Embryonic facial prominence (tissue), 1 donor: ENCODE data around the gene PTTG1IP.

Source experiments
- DNase-seq: peaks from one replicate; pipeline ENCODE4 v3.0.0-alpha.2; 2016; ENCODE audit errors: extremely low spot score

The PTTG1IP gene

DNA sequence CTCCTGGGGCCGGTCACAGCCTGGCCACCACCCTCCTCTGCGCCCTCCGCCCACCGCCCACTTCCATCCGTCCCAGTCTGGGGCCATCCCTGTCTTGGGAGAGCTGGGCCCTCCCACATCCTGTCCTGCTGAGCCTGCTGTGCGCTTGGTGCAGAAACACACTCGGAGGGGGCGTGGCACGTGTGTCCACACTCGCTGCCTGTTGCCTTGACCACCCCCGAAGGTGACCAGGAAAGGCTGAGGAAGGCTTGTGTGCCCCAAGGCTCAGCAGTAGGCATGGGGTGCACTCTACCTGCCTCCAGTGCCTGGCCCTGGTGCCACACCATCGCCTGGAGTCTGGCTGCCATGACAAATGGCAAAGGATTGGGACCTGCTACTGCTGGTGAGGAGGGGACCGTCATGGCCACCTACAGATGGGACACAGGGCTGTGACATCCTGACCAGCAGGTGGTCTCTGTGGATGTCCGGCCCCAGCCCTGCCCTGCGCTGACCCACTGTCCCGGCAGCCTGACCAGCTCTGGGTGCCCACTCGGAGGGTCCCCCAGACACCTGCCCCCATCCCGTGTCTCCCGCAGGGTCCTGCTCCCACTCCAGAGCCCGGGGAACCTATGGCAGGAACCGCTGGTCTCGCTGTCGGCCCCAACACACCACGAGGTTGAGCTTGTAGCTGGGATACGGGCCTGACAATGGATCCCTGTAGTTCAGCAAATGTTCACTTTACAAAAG, 23.2 kb upstream of the PTTG1IP start:
- DNase-seq = no peak

DNA sequence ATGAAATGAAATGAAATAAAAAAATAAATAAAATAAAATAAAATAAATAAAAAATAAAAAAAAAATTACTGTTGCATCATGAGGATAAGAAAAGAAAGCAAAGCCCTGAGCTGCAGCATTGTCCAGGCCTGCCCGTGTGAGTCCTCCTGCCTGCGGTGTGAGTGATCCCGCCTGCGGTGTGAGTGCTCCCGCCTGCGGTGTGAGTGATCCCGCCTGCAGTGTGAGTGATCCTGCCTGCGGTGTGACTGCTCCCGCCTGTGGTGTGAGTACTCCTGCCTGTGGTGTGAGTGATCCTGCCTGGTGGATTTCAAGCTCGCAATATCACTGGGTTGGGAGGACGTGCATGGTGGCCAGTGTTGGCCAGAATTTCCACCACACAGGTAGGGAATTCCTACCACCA, 22.4 kb upstream of the PTTG1IP start:
- no peak for DNase-seq

DNA sequence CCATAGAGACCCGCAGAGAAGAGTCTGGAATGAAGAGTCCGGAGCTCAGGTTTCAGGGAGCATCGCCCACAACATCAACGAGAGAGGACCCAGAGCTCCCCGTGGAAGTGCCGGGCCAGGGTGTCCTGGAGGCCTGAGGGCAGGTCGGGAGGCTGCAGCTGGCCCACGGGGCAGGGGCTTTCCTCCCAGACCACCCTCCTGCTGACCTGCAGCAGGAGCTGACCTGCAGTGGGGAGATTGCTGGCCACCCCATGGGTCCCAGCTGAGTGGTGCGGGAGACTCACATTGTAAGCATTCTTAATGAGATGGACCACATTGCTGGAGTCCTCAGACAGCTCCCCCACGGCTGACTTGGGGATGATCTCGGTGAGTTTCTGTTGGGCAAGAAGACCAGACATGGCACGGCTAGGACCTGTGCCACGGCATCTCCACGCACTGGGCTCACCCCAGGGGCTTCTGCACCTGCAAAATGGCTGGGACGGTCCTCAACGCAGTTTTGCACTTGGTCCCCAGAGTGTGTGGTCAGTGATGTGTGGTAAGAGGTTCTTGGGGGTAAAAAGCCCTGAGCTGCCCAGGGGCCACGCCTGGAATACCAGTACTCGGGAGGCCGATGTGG, 21.3 kb upstream of the PTTG1IP start:
- DNase-seq = no peak

DNA sequence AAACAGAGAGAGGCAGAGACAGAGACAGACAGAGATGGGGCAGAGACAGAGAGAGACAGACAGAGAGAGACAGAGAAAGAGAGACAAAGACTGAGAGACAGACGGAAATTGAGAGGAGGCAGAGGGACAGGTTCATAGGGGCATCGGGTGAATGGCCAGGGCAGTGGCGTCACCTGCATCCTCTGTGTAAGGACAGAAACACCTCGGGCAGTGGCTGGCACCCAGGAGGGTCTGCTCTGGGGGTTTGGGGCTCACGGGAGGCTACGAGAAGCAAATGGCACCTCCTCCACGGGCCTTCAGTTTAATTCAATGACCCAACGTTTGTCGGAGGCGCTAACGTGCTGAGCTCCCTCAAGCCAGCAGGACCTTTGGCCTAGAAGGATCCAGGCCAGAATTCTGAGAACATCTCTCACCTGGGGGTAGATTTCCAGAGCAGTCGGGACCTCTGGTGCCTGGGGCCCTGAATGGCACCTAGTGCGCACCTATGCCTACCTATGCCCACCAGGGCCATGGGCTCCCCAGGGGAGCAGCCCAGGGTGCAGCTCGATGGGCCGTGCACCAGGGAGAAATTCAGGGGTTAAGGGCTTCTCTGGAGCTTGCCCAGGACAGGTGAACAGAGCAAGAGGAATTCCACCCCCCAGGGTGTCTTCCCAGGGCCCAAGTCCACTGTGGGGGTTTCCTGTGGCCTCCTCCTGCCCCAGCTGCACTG, 20.6 kb upstream of the PTTG1IP start:
- no peak for DNase-seq

DNA sequence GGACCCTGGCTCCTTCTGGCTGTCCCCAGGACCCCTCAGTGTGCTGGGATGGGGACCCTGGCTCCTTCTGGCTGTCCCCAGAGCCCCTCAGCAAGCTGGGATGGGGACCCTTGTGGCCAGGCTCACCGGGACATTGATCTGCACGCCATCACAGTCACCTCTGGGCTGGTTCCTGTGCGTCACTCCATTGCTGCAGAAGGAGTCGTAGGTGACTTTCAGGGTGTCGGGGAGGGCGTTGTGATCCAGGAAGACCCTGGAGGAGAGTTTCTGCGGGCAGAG, 19.7 kb upstream of the PTTG1IP start:
- DNase-seq = no peak

DNA sequence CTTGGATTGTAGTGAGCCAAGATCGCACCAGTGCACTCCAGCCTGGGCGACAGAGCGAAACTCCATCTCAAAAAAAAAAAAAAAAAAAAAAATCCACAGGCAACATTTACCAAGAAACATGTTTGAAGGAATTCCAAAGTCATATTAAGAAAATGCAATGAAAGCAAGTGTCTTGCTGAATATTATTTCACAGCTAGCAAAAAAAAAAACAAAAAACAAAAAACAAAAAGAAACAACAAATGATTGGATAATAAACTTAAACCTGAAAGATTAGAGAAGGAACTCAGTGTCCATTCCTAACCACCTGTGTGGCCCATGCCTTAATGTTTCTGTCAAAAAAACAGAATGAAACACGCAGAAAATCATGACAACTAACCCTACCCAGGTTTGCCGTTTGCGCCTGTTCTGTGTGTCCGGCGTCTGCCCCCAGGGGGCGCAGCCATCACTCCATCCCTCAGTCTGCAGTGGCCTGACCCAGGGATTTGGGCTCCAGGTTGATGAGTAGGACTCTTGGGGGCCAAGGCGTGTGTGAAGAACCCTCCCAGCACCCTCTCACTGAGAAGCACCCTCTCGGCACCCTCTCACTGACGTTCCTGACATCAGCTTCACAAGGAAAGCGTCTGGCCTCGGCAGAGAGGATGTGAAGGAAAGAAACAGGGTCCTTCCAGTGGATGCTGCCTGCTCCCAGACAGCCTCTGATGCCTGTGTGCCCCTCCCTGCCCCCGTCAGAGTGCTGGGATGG, 19.2 kb upstream of the PTTG1IP start:
- DNase-seq = no peak

DNA sequence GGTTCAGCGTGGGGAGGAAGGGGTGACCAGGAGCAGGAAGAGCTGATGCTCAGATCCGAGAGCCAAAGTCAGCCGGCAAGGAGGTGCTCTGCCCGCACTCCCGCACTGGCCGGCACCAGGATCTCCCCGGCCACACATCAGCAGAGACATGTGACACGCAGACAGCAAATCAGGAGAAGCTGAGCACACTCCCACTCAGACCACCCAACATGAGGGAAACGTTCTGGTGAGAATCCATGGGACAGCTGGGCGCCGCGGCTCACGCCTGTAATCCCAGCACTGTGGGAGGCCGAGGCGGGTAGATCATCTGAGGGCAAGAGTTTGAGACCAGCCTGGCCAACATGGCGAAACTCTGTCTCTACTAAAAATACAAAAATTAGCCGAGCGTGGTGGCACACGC, 18.6 kb upstream of the PTTG1IP start:
- no peak for DNase-seq

DNA sequence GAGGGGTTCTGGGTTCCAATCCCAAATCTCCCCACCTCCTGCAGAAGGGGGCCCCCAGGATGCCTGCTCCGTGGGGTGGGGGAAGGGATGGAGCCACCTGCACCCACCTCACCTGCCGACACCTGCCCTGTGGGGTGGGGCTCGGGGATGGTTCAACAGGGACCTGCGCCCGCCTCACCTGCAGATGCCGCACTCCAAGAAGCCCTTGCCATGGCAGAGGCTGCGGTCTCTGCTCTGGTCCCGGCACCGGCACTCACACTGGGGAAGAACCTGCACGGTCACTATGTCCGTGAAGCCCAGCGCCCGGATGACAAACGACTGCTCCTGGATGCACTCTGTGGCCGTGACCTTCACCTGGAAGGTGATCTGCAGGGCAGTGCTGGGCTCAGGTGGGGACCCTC, 18.1 kb upstream of the PTTG1IP start:
- no peak for DNase-seq

DNA sequence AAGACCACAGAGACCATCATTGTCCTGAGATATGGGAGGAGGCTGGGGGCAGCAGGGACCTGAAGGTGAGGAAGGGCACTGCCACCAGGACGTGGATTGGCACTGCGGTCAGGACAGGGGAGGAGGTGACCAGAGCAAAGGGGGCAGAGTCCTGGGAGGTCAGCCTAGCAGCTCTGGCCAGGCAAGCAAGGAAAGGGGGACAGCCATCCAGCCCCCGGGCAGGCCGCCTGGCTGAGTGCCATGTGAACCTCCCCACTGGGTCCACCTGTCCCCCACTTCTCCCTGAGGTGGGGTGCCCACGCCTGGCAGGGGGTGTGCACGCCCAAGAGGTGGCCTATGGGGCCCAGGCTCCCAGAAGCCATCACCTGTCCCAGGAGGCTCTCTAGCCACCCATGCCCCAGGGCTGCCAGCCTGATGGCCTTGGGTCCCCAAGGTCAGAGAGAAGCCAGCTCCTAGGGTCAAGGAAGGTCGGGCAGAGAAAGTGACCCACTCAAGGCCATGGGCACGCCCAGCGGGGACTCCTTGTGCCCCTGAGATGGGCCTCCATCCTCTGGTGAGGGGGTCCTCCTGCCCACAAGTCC, 17.6 kb upstream of the PTTG1IP start:
- DNase-seq = no peak

DNA sequence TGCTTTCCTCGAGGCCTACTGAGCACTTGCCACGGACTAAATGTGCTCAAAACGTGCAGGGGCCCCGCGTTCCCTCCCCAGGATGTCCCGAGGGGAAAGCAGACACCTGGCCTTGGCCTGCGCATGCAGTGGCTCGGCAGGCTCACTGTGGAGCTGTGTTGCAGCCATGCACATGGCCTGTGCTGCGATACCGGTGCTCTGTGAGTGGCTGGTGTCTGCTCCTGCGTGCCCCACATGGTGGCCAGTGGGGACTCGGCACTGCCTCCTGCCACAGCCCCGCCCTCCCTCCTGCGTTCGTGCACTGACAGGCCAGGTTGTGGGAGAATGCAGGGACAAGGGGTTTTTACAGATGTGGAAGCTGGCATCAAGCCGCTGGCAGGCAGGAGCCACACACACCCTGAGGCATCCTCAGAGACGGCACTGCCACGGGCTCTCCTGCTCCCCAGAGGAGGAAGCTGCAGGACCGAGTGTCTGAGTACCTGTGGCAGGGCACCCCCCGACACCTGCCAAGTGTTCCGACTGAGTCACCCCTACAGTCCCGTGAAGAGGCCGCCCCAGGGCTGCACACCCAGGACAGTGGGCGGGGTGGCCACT, 16.9 kb upstream of the PTTG1IP start:
- DNase-seq = no peak

DNA sequence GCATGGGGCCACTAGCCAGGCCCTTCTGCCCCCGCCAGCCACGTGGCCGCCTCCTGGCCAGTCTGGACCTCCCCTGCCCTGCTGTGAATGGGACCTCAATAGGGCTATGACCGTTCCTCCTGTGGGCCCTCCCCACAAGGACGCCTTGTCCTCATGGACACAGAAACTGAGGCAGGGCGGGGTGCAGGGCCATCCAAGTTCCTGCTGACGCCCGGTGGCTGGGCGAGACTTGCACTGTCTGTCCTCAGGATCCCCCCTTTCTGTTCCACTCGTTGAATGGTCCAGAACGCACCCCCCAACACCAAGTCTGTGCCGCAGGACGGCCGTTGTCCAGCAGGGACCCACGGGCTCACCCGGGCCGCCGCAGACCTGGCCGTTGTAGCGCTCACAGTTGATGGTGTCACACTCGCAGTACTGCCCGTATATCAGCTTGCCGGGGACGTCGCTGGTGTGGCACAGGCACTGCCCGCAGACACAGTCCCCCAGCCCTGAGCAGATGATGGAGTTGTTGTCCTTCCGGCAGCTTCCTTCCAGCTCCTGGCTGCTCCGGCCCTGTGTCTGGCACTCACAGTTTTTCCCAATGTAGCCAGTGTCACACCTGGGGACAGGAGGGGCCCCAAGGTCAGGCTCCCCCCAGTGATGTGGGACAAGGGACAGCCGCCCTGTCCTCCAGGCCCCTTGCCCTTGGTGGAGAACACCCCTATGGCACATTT, 16.3 kb upstream of the PTTG1IP start:
- no peak for DNase-seq

DNA sequence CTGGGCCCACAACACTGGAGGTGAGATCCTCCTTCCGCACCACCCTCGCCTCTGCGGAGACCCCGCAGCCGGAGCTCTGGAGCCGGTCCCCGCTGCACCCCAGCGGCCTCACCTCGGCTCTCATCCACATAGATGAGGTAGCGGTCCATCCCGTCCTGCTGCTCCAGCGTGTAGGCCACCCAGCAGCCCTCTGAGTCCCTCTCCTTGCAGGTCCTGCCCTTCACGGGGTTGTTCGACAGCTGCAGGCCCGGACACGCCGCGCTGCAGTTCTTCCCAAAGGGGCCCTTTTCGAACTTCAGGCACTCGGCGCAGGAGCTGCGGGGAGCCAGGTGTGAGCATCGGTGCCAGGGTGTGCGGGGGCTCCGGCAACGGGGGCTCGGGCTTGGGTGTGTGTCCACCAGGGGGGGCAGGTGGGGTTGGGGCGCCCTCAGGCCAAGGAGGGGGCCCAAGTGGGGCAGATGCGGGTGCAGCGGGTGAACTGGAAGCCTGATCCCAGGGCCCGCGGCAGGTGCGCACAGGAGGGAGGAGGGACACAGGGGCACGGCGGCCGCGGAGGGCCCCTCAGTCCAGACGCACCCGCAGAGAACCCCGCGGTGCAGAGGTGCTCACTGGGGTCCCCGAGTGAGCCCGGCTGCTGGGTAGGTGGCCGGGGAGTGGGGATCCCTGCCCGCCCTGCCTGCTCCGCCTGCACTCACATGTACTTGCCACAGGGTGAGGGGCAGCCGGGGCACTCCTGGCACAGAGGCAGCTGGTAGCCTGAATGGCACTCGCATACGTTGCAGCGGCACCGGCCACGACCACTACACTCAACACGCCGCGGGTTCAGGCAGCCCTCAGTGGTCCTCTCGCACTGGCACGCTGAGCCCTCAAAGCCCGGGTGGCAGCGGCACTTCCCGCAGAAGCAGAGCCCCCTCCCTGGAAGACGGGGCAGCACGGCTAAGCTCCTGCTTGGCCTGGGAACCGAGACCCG, 15.4 kb upstream of the PTTG1IP start:
- no peak for DNase-seq

DNA sequence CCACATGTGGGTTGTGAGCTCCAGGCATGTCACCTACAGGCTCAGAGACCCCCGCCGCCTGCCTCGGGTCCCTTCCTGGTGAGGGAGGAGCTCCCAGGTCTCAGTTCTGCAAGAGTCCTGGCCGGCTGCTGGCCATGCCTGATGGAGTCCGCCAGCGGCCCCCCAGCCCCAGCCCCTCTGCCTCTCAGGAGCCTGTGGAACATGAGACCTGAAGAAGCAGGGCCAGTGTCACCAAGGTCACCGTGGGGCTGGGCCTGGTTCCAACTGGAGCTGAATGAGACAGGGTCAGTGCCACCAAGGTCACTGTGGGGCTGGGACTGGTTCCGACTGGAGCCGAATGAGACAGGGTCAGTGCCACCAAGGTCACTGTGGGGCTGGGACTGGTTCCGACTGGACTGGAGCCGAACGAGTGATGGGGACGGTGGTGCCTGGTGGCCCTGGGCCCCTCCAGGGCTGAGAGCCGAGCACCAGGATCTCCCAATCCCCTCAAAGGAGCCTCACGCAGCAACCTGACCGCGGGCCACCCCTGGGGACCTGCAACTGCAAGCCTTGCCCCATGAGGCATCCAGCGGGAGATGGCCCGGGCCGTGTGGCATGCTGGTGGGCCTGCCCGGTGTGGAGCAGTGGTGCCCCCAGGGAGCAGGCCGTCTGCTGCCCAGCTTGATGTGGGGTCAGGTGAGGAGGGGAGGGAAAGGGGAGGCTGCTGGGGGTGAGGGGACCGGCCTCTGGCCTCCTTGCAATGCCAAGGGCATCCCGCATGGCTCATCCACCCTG, 14.5 kb upstream of the PTTG1IP start:
- no peak for DNase-seq

DNA sequence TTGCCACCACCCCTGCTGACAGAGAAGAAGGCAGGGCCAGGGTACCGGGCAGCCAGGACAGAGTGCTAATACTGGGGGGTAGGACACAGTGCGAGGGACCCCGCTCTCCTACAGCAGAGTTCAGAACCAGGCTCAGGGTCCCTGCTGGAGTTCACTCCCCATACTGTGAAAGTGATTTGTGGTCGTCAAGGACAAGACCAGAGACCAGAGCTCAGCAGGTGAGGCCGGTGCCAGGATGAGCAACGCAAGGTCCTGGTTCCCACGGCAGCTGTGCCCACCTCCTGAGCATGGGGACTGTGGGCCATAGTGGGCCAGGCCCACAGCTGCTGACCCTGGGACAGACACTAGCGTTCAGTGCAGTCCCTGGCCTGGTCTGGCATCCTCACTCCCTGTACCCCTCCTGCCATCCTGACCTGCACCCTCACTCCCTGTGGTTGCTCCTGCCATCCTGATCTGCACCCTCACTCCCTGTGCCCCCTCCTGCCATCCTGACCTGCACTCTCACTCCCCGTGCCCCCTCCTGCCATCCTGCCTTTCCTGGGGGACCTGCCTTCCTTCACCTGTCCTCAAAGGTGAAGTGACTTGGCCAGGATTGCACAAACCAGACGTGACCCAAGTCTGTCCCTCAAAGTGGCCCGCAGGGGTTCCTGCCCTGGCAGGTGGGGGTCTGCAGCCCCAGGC, 13.8 kb upstream of the PTTG1IP start:
- no peak for DNase-seq

DNA sequence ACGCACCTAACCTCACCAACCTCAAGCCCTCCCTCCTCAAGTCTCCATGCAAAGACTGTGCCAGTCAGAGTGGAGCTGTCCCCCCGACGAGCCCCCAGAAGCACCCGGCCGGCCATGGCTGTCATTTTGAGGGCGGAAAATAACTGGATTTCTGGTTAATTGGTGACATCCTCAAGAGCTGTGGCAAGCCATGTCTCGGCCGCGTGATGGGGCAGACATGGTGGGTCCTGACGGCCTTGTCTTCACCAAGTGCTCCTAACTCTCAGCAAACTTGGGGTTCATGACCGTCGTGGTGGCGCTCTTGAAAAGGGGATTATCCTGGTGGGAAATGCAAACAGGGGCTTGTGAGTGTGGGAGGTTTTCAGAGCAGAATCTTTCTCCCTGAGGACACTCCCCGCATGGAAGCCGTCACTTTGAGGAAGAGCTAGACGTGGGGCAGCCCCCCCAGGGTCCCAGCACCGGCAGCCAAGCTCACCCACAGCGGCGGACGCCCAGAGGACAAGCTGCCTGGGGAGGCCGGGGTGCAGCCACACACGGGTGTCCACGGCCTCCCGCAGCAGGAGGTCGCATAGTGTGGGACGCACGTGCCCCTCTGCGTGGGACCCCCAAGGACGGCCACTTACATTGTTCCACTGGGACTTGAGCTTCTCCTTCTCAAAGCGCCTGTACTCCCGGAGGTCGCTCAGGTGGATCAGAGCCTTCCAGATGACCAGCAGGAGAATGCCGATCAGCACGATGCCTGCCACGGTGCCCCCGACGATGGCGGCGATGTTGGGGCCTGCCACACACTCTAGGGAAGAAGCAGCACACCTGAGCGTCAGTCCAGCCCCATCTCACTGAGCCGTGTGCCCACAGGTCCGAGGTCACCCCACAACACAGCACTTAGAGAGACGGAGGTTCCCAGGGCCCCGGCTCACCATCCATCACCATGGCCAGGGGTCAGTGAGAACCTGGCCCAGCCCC, 12.9 kb upstream of the PTTG1IP start:
- DNase-seq = no peak

DNA sequence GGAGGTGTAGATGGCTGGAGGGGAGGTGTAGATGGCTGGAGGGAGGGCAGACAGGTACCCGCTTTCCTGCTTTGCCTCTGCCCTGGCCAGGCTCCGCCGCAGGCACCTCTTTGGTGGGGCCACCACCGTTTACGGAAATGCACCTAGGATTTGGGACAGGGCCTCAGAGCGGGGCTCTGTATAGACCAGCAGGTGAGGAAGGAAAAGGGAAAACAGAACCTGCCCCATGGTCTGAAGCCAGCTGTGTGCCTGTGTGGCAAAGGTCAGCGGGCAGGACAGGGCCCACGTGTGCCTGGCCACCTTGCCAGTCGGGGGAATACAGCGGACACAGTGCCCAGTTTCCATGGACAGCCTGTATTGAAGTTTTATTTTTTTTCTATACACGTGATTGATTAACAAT, 12.1 kb upstream of the PTTG1IP start:
- DNase-seq = no peak

DNA sequence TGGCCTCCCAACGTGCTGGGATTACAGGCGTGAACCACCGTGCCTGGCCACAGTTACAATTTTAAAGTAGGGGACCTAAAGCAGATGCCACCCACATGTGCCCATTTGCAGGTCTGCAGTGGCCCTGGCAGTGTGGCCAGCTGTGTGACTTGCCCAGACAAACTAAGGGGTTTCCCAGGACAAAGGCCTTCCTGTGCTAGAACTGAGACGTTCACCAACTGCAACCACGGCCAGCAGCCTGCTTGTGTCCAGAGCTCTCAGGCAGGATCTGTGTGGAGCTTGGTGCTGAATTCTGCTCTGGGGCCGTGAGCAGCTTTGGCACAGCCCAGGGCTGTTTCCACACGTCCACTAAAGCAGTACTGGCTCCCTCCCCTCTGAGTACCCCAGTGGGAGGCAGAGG, 10.6 kb upstream of the PTTG1IP start:
- DNase-seq = no peak

DNA sequence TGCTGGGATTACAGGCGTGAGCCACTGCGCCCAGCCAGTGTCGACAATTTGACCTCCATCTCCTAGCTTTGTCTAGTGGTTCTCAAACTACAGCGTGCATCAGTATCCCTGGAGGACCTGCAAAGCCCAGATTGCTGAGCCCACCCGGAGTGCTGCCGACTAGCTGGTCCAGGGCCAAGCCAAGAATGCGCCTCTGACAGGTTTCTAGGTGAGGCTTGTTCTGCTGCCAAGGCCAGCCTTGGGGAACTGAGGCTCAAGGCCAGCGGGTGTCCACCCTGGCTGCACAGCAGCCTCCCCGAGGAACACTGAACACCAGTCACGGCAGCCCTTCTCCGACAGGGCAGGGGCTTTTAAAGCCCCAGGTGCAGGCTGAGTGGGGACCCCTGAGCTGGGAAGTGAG, 9.8 kb upstream of the PTTG1IP start:
- no peak for DNase-seq
